Adrenal gland (tissue), 12 donors: ENCODE measurements around the gene CTXND1. TPM values are rescaled to one million over a fixed set of nuclear protein-coding genes. Genes with fewer than 3 reads are reported as not detected.

Source experiments
- DNase-seq, 7 donors: peaks; one replicate each; pipeline ENCODE4 v3.0.0-alpha.2; 2019 to 2020
- H3K27ac ChIP-seq, 5 donors: fragments of 200-600 bp; sonication (generic) in 4 of 5; 1 replicate in 3 of 5; 2 replicates in 2 of 5; pipeline versions ENCODE4 v1.5.1 to v1.8.0; 2016 to 2020; ENCODE audit warnings: mild to moderate bottlenecking in 1 of 5
- H3K27me3 ChIP-seq: fragments of 200-600 bp; 2 replicates; pipeline ENCODE4 v1.8.0; 2021
- H3K36me3 ChIP-seq, 2 donors: fragments of 200-600 bp; replicated peaks in 1 of 2; 1 replicate in 1 of 2; 2 replicates in 1 of 2; pipeline versions ENCODE4 v1.5.1 to v1.8.0; 2018 to 2022
- H3K4me1 ChIP-seq, 2 donors: fragments of 200-600 bp; replicated peaks in 1 of 2; 1 replicate in 1 of 2; 2 replicates in 1 of 2; pipeline versions ENCODE4 v1.5.1 to v1.8.0; 2018 to 2021
- H3K4me3 ChIP-seq, 4 donors: fragments of 200-600 bp; sonication (generic) in 3 of 4; one replicate each; pipeline ENCODE4 v1.5.1; 2016 to 2018
- H3K9me3 ChIP-seq, 3 donors: fragments of 200-600 bp; sonication (generic) in 1 of 3; replicated peaks in 1 of 3; 1 replicate in 2 of 3; 2 replicates in 1 of 3; pipeline versions ENCODE4 v1.5.1 to v1.8.0; 2016 to 2021
- CTCF ChIP-seq, 6 experiments: fragments of 450-650 bp in 4 of 6; fragments of 200-600 bp in 2 of 6; sonication (generic) in 1 of 6; IDR thresholded peaks; 1 replicate in 5 of 6; 2 replicates in 1 of 6; pipeline versions ENCODE4 v1.5.1 to v1.8.0; 2016 to 2021; ENCODE audit warnings: antibody characterized with exemption in 6 of 6, mild to moderate bottlenecking in 2 of 6, moderate library complexity in 1 of 6
- POLR2A ChIP-seq, 2 donors: fragments of 450-650 bp; IDR thresholded peaks; one replicate each; pipeline ENCODE4 v1.6.1; 2017; ENCODE audit warnings: antibody characterized with exemption in 2 of 2, mild to moderate bottlenecking in 2 of 2, moderate library complexity in 1 of 2
- WGBS, 4 donors: extraction: QIAGEN DNeasy Blood & Tissue Kit in 2 of 4; methylation state at CpG; one replicate each; pipeline versions ENCODE4 v1.1.5 to v1.1.7; 2013 to 2017; 5-methylcytosine and 5-hydroxymethylcytosine counted together
- intact Hi-C, 2 donors: fragments of 100-400 bp; cut with DNase I; formaldehyde crosslinking; loops; one replicate each; pipeline versions ENCODE4 v1.14.1 to v1.15.0; 2022 to 2023
- polyA plus RNA-seq, 3 donors: library from polyadenylated mRNA; stranded (reverse); fragments of 200-250 nt in 2 of 3; fragments of 350-450 nt in 1 of 3; fragmentation: Illumina TruSeq in 1 of 3; extraction: RNeasy Lipid Tissue Mini Kit (QIAGEN cat#74804) in 1 of 3; gene quantifications; one replicate each; pipeline ENCODE4 v1.2.3, GENCODE V29; 2013 to 2014
- total RNA-seq, 9 donors: library from RNA; depleted of rRNA in 4 of 9; stranded (reverse); fragments of >200 nt in 4 of 9; fragments of 120-200 nt in 1 of 9; fragmentation: NEBNext Ultra II Directional in 1 of 9; extraction: Animal tissue kit (Norgen Biotek cat#: 25700) in 1 of 9; gene quantifications; one replicate each; pipeline versions ENCODE4 v1.1.0 to v1.2.4, GENCODE V29; 2013 to 2023
- donor health status: healthy with polysubstance abuse.
- donor health status: Bipolar disorder and iron deficiency.
- donor health status: DM: yes; HTN: yes; CAD: no.
- donor health status: DM: no; HTN: no; CAD: no.
- donor health status: DM: no; HTN: no; CAD: no.
- donor health status: DM: yes; HTN: yes; CAD: no.

CTXND1 gene
- total and polyA plus RNA-seq, 12 donors: 0.55 to 17.4 (median 4.3) TPM

- intact Hi-C loops: loop anchor here in 1 of 2 donors (10.0 kb wide), 1 partner anchor 114 kb away; no protein-coding TSS in a partner anchor
- Histone ChIP-seq H3K36me3 (peaks cover 0 to 51% of the 10 kb centered on the region in 2 donors), H3K9me3 (no peaks in the 10 kb centered on the region), H3K27me3 (no peaks in the 10 kb centered on the region), H3K4me1 (peaks cover 17 to 48% of the 10 kb centered on the region in 2 donors), H3K4me3 (no peak overlapping the region), H3K27ac (peak overlapping the region in 4 of 5 donors; percentile 62 to 87 (median 82))
- 78 to 83% (median 80%) methylated on average over 14 to 17 of the region's 17 CpGs for WGBS, 4 donors
- TF ChIP-seq CTCF (IDR thresholded peaks at IDR 0.05) (no peak), POLR2A (IDR thresholded peaks at IDR 0.05) (peak in 1 of 2 donors; percentile 74)
- DNase-seq: peak in 5 of 7 donors; percentile 55 to 71 (median 63)
These were observed 72.8 kb downstream of the CTXND1 start for GRCh38 chr15:80179025-80179759.

GRCh38 chr15:80177156-80177555 is 74.9 kb downstream of the CTXND1 start:
- intact Hi-C loops: loop anchor here in 1 of 2 donors (10.0 kb wide), 1 partner anchor 112 kb away; no protein-coding TSS in a partner anchor
- Histone ChIP-seq H3K27me3 (no peaks in the 10 kb centered on the region), H3K36me3 (peaks cover 0 to 40% of the 10 kb centered on the region in 2 donors), H3K4me1 (peaks cover 13 to 42% of the 10 kb centered on the region in 2 donors), H3K27ac (no peak overlapping the region), H3K4me3 (no peak overlapping the region), H3K9me3 (no peaks in the 10 kb centered on the region)
- TF ChIP-seq POLR2A (IDR thresholded peaks at IDR 0.05) (no peak), CTCF (IDR thresholded peaks at IDR 0.05) (no peak)
- DNase-seq: no peak
- WGBS, 4 donors: 82 to 96% (median 89%) methylated on average over 2 of the region's 2 CpGs

DNA sequence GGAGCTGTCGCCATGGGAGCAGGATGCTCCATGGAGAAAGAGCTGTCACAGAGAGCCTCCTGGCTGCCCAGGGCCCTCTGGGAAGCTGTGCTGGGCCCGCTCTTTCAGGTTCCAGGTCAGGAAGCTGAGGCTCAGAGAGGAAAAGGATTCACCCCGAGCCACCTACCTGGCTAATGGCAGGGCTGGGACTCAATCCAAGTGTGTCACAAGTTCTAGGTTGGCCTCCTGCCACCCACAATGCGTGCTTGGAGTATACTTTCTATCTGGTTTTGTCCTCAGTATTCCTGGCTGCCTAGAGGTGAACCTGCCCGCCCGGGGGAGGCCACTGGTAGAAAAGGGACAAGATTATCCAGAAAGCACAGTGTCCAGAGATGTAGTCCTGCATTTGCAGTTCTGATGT is 75.6 kb downstream of the CTXND1 start:
- 47 to 80% (median 66%) methylated on average over 2 to 6 of the region's 6 CpGs for WGBS, 4 donors

More for the DNA sequence above, 75.6 kb downstream of the CTXND1 start:
- peak in 6 of 7 donors; percentile 32 to 75 (median 54) for DNase-seq
- intact Hi-C loops: loop anchor here in 1 of 2 donors (10.0 kb wide), 1 partner anchor 112 kb away; no protein-coding TSS in a partner anchor
- peak overlapping the region in 2 of 5 donors; percentile 19 to 31 for H3K27ac ChIP-seq
- peaks cover 12 to 40% of the 10 kb centered on the region in 2 donors for H3K4me1 ChIP-seq
- no peaks in the 10 kb centered on the region for H3K27me3 ChIP-seq
- peaks cover 0 to 33% of the 10 kb centered on the region in 2 donors for H3K36me3 ChIP-seq
- TF ChIP-seq POLR2A (IDR thresholded peaks at IDR 0.05): no peak
- no peak for TF ChIP-seq CTCF (IDR thresholded peaks at IDR 0.05)
- no peaks in the 10 kb centered on the region for H3K9me3 ChIP-seq
- H3K4me3 ChIP-seq: no peak overlapping the region
